H54 (cell line): ENCODE data around the gene ZNF444.
A peak's percentile ranks its signal among the peaks of the same experiment; 100 is the strongest.

Source experiments
- DNase-seq: peaks from one replicate; pipeline ENCODE4 v3.0.0; 2011; ENCODE audit warnings: low spot score, mixed read lengths; ENCODE audit not compliant: insufficient read length
- FAIRE-seq: peaks from 3 replicates; lab custom pipeline; 2011; peaks lifted over from hg19 to GRCh38; lab: Jason Lieb, UNC
- POLR2A ChIP-seq: IDR thresholded peaks from 2 replicates; pipeline ENCODE4 v1.6.1; 2011; ENCODE audit warnings: low read depth, mild to moderate bottlenecking, low read length

The ZNF444 gene

DNA sequence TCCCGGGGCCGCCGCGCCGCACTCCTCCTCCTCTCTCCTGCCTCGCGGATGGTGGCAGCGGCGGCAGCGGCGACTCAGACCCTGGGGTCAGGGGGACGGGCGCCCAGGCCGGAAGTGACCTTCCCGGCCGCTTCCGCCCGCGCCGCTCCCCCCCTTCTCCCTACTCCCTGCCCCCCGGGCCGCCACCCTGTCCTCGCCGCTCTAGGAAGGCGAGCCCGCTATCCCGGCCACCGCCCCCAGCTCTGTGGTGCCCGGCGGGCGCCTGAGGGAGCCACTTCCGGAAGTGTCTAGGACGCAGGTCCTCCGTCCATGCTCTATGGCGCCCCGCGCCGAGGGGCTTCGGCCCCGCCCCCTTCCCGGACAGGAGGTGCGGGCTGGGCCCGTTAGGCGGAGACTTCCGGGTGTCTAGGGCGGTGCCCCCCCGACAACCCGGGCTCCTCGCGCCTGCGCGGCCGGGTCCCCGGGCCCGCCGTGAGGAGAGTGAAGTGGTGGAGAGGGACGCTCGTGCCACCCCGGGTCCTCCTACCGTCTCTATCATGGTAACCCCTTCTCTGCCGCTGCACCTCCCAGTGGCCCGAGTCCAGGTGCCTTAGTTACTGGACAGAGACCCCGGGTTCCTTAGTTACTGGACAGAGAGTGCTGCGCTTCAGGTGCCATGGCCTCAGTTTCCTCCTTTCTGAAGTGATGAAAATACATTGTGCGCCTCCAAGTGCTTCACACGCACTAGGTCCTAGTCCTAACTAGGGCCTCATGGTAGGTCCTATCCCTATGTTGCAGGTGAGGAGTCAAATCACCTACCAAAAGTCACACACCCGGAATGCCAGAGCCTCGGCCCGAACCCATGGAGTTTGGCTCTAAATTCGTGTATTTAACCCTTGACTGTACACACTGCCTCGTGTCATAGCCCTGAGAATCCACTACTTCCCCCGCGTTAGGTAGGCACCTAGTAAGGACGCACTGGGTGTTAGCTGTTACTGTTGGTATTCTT lies 19.6 kb upstream of the ZNF444 start, which contains the start of gene ZNF787:
TSS of gene ZNF787 (minus strand) at position 116 of the 988 bp plus-strand sequence. CDS start 18,078 bp downstream, outside the sequence.
- no peak for FAIRE-seq
- peak; percentile 59 for TF ChIP-seq POLR2A

DNA sequence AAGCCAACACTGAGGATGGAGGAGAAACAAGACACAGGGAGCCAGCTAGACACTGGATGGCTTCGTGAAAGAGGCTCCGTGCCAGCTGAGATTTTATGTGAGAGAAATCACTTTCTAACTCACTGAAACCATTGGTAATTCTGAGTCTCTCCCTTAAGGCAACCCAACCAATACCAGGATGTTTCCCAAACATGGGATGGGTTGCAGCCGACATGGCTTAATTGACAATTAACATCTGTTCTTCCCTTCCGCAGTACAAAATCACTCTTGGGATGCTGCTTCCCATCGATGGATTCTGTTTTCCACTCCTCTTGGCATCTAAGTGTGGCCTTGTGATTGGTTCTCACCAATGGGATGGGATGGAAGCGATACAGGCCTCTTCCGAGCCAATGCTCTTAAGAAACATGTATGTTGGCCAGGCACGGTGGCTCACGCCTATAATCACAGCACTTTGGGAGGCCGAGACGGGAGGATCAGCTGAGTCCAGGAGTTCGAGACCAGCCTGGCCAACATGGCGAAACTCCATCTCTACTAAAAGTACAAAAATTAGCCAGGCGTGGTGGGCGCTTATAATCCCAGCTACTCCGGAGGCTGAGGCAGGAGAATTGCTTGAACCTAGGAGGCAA lies 17.7 kb upstream of the ZNF444 start:
- FAIRE-seq = no peak
- no peak for TF ChIP-seq POLR2A

More for the DNA sequence above, 19.6 kb upstream of the ZNF444 start, which contains the start of gene ZNF787:
- DNase-seq = peak; percentile 100

DNA sequence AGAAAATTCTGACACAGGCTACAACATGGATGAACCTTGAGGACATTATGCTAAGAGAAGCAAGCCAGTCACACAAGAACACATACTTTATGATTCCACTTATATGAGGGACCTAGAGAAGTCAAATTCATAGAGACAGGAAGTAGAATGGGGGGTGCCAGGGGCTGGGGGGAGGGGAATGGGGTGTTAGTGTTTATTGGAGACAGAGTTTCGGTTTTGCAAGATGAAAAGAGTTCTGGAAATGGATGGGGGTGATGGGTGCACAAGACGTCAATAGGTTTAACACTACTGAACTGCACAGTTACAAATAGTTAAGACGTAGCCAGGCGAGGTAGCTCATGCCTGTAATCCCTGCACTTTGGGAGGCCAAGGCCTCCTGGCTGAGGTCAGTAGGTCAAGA lies 16.5 kb upstream of the ZNF444 start:
- no peak for DNase-seq
- TF ChIP-seq POLR2A = no peak
- no peak for FAIRE-seq

More for the DNA sequence above, 17.7 kb upstream of the ZNF444 start:
- DNase-seq = no peak

DNA sequence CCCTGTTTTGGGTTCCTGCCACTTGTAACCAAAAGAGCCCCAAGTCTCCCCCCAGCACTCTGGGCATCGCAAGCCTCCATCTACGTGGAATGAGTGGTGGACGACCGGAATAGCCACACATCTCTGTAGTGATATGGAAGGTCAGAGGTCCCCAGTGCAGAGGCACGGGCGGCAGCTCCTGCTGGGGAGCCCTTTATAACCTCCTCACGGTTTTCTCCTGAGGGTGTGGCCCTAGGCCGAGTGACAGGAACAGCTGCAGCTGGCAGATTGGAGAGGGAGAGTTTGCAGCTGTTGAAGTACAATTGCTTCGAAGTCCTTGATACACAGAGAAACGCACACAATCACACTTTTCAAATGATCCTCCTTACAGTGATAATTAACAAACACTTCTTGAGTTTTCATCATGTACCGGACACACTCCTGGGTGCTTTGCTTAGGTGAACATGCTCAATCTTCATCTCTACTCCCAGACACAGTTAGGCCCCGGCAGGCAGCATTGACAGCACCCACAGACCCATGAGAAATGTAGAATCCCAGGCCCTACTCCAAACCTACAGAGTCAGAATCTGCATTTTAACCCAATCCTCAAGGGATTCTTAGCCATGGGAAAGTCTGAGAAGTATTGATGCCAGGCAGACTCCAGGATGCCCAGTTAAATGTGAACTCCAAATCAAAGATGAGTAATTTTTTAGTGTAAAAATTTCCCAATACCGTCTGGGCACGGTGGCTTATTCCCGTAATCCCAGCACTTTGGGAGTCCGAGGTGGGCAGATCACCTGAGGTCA lies 15.1 kb upstream of the ZNF444 start:
- DNase-seq (no peak), FAIRE-seq (no peak)
- no peak for TF ChIP-seq POLR2A

DNA sequence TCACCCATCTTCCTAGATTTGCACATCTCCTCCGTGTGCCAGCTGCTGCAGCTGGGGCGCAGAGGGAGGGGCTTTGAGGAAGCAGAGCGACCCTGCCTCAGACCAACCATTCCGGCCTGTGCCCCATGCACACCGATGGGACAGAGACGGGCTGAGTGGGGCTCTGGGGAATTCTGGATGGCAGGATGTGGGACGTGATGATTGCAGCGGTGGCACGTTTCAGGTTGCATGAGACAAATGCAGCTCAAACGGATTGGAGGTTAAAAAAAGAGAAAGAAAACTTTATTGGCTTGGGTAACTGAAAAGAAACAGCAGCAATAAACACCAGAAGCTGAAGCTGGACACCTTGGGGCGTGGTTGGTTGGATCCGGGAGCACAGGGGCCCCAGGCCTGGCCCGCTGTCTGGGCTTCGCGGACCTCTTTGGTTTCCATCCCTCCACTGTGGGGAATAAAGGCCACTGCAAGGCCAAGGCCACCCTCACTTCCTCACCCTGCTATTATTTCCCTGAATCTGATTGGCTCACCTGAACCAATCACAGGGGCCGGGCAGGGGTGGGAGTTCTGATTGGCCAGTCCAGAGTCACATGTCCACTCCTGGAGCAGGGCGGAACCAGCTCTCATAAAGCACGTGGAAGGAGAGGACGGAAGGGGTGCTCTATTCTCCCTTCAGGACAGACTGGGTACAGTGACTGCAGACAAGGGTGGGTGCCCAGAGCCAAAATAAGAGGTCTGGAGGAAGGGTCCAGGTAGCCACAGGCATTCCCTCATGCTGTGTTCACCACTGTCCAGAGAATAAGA lies 13.9 kb upstream of the ZNF444 start:
- DNase-seq (no peak), FAIRE-seq (no peak)
- no peak for TF ChIP-seq POLR2A

DNA sequence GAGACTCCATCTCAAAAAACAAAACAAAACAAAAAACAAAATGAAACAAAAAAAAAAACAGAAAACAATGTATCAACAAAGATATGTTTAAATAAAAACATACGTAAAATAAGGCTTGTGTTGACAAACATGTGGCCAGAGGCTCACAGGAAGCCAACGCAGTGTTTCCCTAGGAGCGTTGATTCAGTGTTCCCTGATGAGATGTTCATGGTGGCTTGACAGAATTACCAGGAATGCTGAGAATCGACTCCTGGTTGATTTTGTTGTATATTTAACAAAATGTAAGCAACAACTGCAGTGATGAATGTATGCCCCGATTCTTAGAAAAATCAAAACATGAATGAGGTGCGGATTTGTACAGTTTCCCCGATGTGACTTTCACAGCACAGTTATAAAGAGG lies 11.1 kb upstream of the ZNF444 start:
- FAIRE-seq (no peak), DNase-seq (no peak)
- TF ChIP-seq POLR2A = no peak

- FAIRE-seq (no peak), DNase-seq (no peak)
- TF ChIP-seq POLR2A = no peak
Observed at GRCh38 chr19:56131651-56132050, 9.4 kb upstream of the ZNF444 start.

GRCh38 chr19:56132316-56132822 lies 8.7 kb upstream of the ZNF444 start:
- FAIRE-seq (no peak), DNase-seq (no peak)
- TF ChIP-seq POLR2A = no peak

GRCh38 chr19:56133858-56134653 lies 7.0 kb upstream of the ZNF444 start:
- no peak for TF ChIP-seq POLR2A
- DNase-seq (no peak), FAIRE-seq (no peak)

- FAIRE-seq (no peak), DNase-seq (no peak)
- TF ChIP-seq POLR2A = no peak
Observed at GRCh38 chr19:56134654-56134921, 6.5 kb upstream of the ZNF444 start.

DNA sequence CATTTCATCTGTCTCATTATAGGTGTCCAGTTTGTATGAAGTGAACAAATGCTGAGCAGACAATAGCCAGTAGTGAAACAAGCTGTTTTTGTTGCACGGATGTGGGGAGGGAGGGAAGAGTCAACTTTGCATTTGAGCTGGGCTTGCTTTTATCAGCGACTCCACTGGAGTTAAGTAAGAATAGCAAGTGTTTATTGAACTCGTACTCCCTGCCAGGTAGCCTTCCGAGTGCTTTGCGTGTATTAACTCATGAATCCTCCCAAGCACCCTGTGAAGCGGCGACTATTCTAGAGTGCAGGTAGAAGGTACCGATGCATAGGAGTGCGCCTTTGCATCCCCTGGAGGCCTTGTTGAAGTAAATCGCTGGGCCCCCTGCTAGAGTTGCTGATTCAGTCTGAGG lies 4.7 kb upstream of the ZNF444 start:
- TF ChIP-seq POLR2A = no peak
- no peak for FAIRE-seq
- DNase-seq = no peak

DNA sequence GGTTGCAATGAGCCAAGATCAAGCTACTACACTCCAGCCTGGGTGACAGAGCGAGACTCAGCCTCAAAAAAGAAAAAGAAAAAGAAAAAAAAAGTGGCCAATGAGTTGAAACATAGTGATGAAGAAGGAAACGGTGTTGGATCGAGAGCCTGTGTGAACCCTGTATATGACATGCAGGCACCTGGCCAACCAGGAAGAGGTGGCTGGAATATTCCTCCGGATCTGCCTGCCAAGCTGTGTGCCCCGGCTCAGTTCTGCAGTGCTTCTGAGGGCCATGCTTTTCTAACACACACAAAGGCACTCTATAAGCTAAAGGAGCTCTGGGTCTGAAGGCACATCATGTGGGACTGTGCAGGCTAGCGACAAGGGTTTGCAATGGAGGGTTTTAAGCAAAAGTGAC lies 3.7 kb upstream of the ZNF444 start:
- TF ChIP-seq POLR2A = no peak
- FAIRE-seq = no peak
- no peak for DNase-seq

GRCh38 chr19:56138069-56138468 lies 3.0 kb upstream of the ZNF444 start:
- TF ChIP-seq POLR2A = no peak
- DNase-seq = no peak
- no peak for FAIRE-seq
